NT2/D1 (cell line): Measurements from ENCODE around the gene CD320.

Experiments used
- SUZ12 ChIP-seq: IDR thresholded peaks from 2 replicates; pipeline ENCODE4 v1.6.1; 2011; ENCODE audit not compliant: insufficient read length, insufficient read depth; ENCODE audit errors: extremely low read depth
- YY1 ChIP-seq: IDR thresholded peaks from 2 replicates; pipeline ENCODE4 v1.6.1; 2011; ENCODE audit not compliant: insufficient read length, insufficient read depth
- ZNF274 ChIP-seq: IDR thresholded peaks from 2 replicates; pipeline ENCODE4 v1.6.1; 2011; ENCODE audit warnings: mild to moderate bottlenecking, low read depth, low read length

- TF ChIP-seq SUZ12 (no peak), YY1 (no peak), ZNF274 (no peak)
Observed at GRCh38 chr19:8333767-8334457, 25.8 kb upstream of the CD320 start.
